Lower lobe of right lung (tissue), 2 donors: Measurements from ENCODE around the gene BRINP2. TPM values are rescaled to one million over a fixed set of nuclear protein-coding genes. Genes with fewer than 3 reads are reported as not detected.

Experiments used
- ATAC-seq, 2 donors: fragments of 200-7000 bp; cut with Tn5 transposase; one replicate each; pipeline ENCODE4 v1.9.1; 2020 to 2022; ENCODE audit warnings: mild to moderate bottlenecking in 2 of 2, moderate library complexity in 2 of 2
- DNase-seq: peaks from one replicate; pipeline ENCODE4 v3.0.0-alpha.2; 2020
- H3K27ac ChIP-seq: fragments of 200-600 bp; one replicate; pipeline ENCODE4 v1.8.0; 2022
- H3K27me3 ChIP-seq: fragments of 200-600 bp; one replicate; pipeline ENCODE4 v1.8.0; 2022; ENCODE audit warnings: low read depth
- H3K36me3 ChIP-seq: fragments of 200-600 bp; one replicate; pipeline ENCODE4 v1.8.0; 2022; ENCODE audit warnings: mild to moderate bottlenecking
- H3K4me1 ChIP-seq: fragments of 200-600 bp; one replicate; pipeline ENCODE4 v1.8.0; 2022
- H3K4me3 ChIP-seq: fragments of 200-600 bp; one replicate; pipeline ENCODE4 v1.8.0; 2022; ENCODE audit warnings: mild to moderate bottlenecking
- H3K9me3 ChIP-seq: fragments of 200-600 bp; one replicate; pipeline ENCODE4 v1.8.0; 2022
- intact Hi-C: fragments of 100-400 bp; cut with DNase I; formaldehyde crosslinking; loops from one replicate; pipeline ENCODE4 v1.11.0; 2022
- total RNA-seq: library from RNA; stranded (reverse); fragmentation: NEBNext Ultra II Directional; extraction: Animal tissue kit (Norgen Biotek cat#: 25700); gene quantifications from one replicate; pipeline ENCODE4 v1.2.1, GENCODE V29; 2021
- TF ChIP-seq, protein P1 (sequence below): fragments of 200-600 bp; IDR thresholded peaks from one replicate; pipeline ENCODE4 v1.8.0; 2022; ENCODE audit warnings: antibody characterized with exemption, mild to moderate bottlenecking
- donor health status: DM: no; HTN: yes; CAD: no; lungs with severe emphysema.

BRINP2 gene
- total RNA-seq, 1 donor from 2014 or later, result not detected

- DNase-seq, result no peak
- Histone ChIP-seq H3K27ac (no peak overlapping the region), H3K36me3 (no peaks in the 10 kb centered on the region), H3K4me3 (no peak overlapping the region), H3K4me1 (no peaks in the 10 kb centered on the region), H3K9me3 (no peaks in the 10 kb centered on the region), H3K27me3 (no peaks in the 10 kb centered on the region)
- TF ChIP-seq, protein P1, sequence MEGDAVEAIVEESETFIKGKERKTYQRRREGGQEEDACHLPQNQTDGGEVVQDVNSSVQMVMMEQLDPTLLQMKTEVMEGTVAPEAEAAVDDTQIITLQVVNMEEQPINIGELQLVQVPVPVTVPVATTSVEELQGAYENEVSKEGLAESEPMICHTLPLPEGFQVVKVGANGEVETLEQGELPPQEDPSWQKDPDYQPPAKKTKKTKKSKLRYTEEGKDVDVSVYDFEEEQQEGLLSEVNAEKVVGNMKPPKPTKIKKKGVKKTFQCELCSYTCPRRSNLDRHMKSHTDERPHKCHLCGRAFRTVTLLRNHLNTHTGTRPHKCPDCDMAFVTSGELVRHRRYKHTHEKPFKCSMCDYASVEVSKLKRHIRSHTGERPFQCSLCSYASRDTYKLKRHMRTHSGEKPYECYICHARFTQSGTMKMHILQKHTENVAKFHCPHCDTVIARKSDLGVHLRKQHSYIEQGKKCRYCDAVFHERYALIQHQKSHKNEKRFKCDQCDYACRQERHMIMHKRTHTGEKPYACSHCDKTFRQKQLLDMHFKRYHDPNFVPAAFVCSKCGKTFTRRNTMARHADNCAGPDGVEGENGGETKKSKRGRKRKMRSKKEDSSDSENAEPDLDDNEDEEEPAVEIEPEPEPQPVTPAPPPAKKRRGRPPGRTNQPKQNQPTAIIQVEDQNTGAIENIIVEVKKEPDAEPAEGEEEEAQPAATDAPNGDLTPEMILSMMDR, result no peak
- intact Hi-C loops, result no loop called here
- no peak for ATAC-seq
Measured at GRCh38 chr1:177145106-177146070, 25.4 kb upstream of the BRINP2 start.

GRCh38 chr1:177146499-177146898 is 24.3 kb upstream of the BRINP2 start:
- ATAC-seq, result no peak
- Histone ChIP-seq H3K36me3 (no peaks in the 10 kb centered on the region), H3K27ac (no peak overlapping the region), H3K27me3 (no peaks in the 10 kb centered on the region), H3K9me3 (no peaks in the 10 kb centered on the region), H3K4me1 (no peaks in the 10 kb centered on the region), H3K4me3 (no peak overlapping the region)
- DNase-seq, result no peak
- intact Hi-C loops, result no loop called here
- TF ChIP-seq, protein P1, result no peak

DNA sequence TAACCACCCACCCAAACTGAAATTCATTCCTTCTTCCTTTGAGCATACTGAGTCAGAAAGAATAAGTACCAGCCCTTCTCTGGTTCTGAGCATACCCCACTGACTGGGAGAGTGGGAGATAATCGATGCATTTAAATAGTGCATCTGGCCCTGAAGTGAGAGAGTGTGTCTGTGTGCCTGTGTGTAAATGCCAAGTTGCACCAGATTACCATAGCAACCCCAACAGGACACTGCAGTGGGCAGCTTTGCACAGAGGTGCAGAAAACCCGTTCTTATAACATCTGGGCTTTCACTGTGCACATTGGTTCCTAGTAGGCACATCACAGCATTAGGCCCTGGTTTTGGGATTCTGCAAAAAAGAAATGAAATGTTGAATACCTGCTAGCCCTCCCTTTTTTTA is 8.5 kb upstream of the BRINP2 start:
- no peaks in the 10 kb centered on the region for H3K9me3 ChIP-seq
- DNase-seq, result no peak
- no peak for ATAC-seq
- no peak overlapping the region for H3K27ac ChIP-seq
- no peaks in the 10 kb centered on the region for H3K36me3 ChIP-seq
- H3K4me3 ChIP-seq, result no peak overlapping the region
- H3K4me1 ChIP-seq, result no peaks in the 10 kb centered on the region
- intact Hi-C loops, result no loop called here
- TF ChIP-seq, protein P1, result no peak
- peaks cover 35% of the 10 kb centered on the region for H3K27me3 ChIP-seq

GRCh38 chr1:177163844-177164379 is 6.8 kb upstream of the BRINP2 start:
- TF ChIP-seq, protein P1, result no peak
- intact Hi-C loops, result no loop called here
- no peak for ATAC-seq

DNA sequence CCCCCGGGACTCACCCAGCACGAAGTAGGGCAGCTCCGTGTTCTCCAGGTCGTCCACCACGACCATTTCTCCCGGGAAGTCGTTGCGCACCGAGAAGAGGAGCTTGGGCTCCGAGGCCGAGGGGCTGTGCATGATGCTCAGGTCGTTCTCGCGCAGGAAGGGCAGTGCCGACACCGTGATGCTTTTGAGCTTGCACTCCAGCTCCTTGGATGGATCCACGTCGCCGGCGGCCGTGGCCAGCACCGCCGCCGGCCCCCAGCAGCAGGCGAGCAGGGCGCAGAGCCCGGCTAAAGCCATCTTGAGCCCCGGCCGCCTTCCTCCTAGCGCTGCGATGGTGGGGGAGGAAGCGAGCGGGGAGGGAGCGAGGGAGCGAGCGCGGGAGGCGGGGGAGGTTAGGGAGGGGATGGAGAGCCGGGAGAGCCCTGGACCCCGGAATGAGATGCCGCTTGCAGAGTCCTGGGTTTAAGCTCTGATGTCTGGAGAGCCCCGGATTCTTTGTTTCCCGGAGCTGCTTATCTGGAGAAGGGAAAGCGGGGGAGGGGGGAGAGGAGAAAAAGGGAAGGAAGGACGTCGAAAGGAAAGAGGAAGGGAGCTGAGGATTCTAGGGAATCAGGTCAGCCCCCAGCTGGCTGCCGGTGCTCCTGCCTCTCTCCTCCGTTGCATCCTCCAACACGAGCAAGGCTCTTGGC is 6.2 kb upstream of the BRINP2 start, which contains the start of gene ASTN1:
Gene ASTN1, minus strand, starts transcription at position 333 of the 689 bp plus-strand sequence. Its CDS starts 36 bp downstream, at position 297.
- Histone ChIP-seq H3K4me1 (no peaks in the 10 kb centered on the region), H3K27me3 (peaks cover 39% of the 10 kb centered on the region), H3K36me3 (no peaks in the 10 kb centered on the region), H3K4me3 (peak within 1 kb of the TSS; percentile 32), H3K9me3 (no peaks in the 10 kb centered on the region), H3K27ac (no peak within 1 kb of the TSS)
- TF ChIP-seq, protein P1, result no peak
- ATAC-seq (no peak), DNase-seq (no peak)
- intact Hi-C loops, result no loop called here

More at GRCh38 chr1:177163844-177164379, 6.8 kb upstream of the BRINP2 start:
- Histone ChIP-seq H3K4me3 (peak overlapping the region; percentile 32), H3K27ac (no peak overlapping the region), H3K36me3 (no peaks in the 10 kb centered on the region), H3K9me3 (no peaks in the 10 kb centered on the region), H3K4me1 (no peaks in the 10 kb centered on the region), H3K27me3 (peaks cover 35% of the 10 kb centered on the region)
- no peak for DNase-seq
